ENCODE measurements around the gene SEMA4G. TPM values are rescaled to one million over a fixed set of nuclear protein-coding genes. Genes with fewer than 3 reads are reported as not detected.

The SEMA4G gene
- polyA plus RNA-seq, 1 donor from 2014 or later: 1.7 TPM

- Histone ChIP-seq H2AFZ (ENCODE audit: low read depth, low read length) (no peak overlapping the region), H3K4me2 (ENCODE audit: low read length) (no peak overlapping the region), H3K4me3 (ENCODE audit: low read length) (no peak overlapping the region), H3F3A (ENCODE audit: insufficient read depth, low read length, poor library complexity, severe bottlenecking) (no peaks in the 10 kb centered on the region), H4K20me1 (ENCODE audit: insufficient read depth) (no peaks in the 10 kb centered on the region), H3K36me3 (ENCODE audit: insufficient read depth, low read length) (no peaks in the 10 kb centered on the region), H3K9ac (ENCODE audit: low read length) (no peak overlapping the region), H3K27me3 (ENCODE audit: insufficient read depth, low read depth, low read length) (peaks cover 3% of the 10 kb centered on the region), H3K79me2 (replicated peaks; ENCODE audit: insufficient read depth, low read length) (peaks cover 22% of the 10 kb centered on the region), H3K9me2 (ENCODE audit: insufficient read depth, low read length) (no peaks in the 10 kb centered on the region), H3K27ac (ENCODE audit: low read length) (no peak overlapping the region), H3K9me3 (ENCODE audit: low read length) (no peaks in the 10 kb centered on the region)
- TF ChIP-seq POLR2AphosphoS5 (IDR thresholded peaks at IDR 0.05): no peak
- no peak for TF ChIP-seq TAF1 (IDR thresholded peaks at IDR 0.05; ENCODE audit: low read depth)
- no peak for TF ChIP-seq EZH2 (IDR thresholded peaks at IDR 0.05; ENCODE audit: borderline replicate concordance, insufficient read depth, low read length, poor library complexity, severe bottlenecking)
- TF ChIP-seq RAD21 (conservative IDR thresholded peaks at IDR 0.05): no peak
- TF ChIP-seq REST (IDR thresholded peaks at IDR 0.05; ENCODE audit: borderline replicate concordance): no peak
- TF ChIP-seq MXI1 (conservative IDR thresholded peaks at IDR 0.05; ENCODE audit: poor library complexity, severe bottlenecking): no peak
- no peak for TF ChIP-seq CTCF (IDR thresholded peaks at IDR 0.05; ENCODE audit: poor library complexity, severe bottlenecking)
Measured at GRCh38 chr10:101002456-101002855, 33.2 kb downstream of the SEMA4G start.

- no peak overlapping the region for H3K4me3 ChIP-seq (ENCODE audit: low read length)
- no peak overlapping the region for H3K27ac ChIP-seq (ENCODE audit: low read length)
- peaks cover 22% of the 10 kb centered on the region for H3K79me2 ChIP-seq (replicated peaks; ENCODE audit: insufficient read depth, low read length)
Measured at GRCh38 chr10:101003639-101004206, 34.4 kb downstream of the SEMA4G start.

More at GRCh38 chr10:101003639-101004206, 34.4 kb downstream of the SEMA4G start:
- no peak overlapping the region for H3K9ac ChIP-seq (ENCODE audit: low read length)
- H3K9me3 ChIP-seq (ENCODE audit: low read length): no peaks in the 10 kb centered on the region
- H3K9me2 ChIP-seq (ENCODE audit: insufficient read depth, low read length): no peaks in the 10 kb centered on the region
- H4K20me1 ChIP-seq (ENCODE audit: insufficient read depth): no peaks in the 10 kb centered on the region
- H3K4me2 ChIP-seq (ENCODE audit: low read length): no peak overlapping the region
- H3K36me3 ChIP-seq (ENCODE audit: insufficient read depth, low read length): no peaks in the 10 kb centered on the region
- H3F3A ChIP-seq (ENCODE audit: insufficient read depth, low read length, poor library complexity, severe bottlenecking): no peaks in the 10 kb centered on the region
- H2AFZ ChIP-seq (ENCODE audit: low read depth, low read length): no peak overlapping the region
- no peaks in the 10 kb centered on the region for H3K27me3 ChIP-seq (ENCODE audit: insufficient read depth, low read depth, low read length)
- TF ChIP-seq RAD21 (conservative IDR thresholded peaks at IDR 0.05) (no peak), REST (IDR thresholded peaks at IDR 0.05; ENCODE audit: borderline replicate concordance) (no peak), TAF1 (IDR thresholded peaks at IDR 0.05; ENCODE audit: low read depth) (no peak), SMC3 (conservative IDR thresholded peaks at IDR 0.05; ENCODE audit: poor library complexity) (no peak), EP300 (conservative IDR thresholded peaks at IDR 0.05; ENCODE audit: poor library complexity, severe bottlenecking) (no peak), POLR2AphosphoS5 (IDR thresholded peaks at IDR 0.05) (no peak), MXI1 (conservative IDR thresholded peaks at IDR 0.05; ENCODE audit: poor library complexity, severe bottlenecking) (no peak), EZH2 (IDR thresholded peaks at IDR 0.05; ENCODE audit: borderline replicate concordance, insufficient read depth, low read length, poor library complexity, severe bottlenecking) (no peak), CTCF (IDR thresholded peaks at IDR 0.05; ENCODE audit: poor library complexity, severe bottlenecking) (no peak)
